Measurements from ENCODE around the gene SLC7A14. TPM values are rescaled to one million over a fixed set of nuclear protein-coding genes. Genes with fewer than 3 reads are reported as not detected.

The SLC7A14 gene
- total and polyA plus RNA-seq, 2 donors (not counting 3 experiments of a cell fraction or from before 2014, with no cell fraction given), result 0.07 to 0.57 TPM

DNA sequence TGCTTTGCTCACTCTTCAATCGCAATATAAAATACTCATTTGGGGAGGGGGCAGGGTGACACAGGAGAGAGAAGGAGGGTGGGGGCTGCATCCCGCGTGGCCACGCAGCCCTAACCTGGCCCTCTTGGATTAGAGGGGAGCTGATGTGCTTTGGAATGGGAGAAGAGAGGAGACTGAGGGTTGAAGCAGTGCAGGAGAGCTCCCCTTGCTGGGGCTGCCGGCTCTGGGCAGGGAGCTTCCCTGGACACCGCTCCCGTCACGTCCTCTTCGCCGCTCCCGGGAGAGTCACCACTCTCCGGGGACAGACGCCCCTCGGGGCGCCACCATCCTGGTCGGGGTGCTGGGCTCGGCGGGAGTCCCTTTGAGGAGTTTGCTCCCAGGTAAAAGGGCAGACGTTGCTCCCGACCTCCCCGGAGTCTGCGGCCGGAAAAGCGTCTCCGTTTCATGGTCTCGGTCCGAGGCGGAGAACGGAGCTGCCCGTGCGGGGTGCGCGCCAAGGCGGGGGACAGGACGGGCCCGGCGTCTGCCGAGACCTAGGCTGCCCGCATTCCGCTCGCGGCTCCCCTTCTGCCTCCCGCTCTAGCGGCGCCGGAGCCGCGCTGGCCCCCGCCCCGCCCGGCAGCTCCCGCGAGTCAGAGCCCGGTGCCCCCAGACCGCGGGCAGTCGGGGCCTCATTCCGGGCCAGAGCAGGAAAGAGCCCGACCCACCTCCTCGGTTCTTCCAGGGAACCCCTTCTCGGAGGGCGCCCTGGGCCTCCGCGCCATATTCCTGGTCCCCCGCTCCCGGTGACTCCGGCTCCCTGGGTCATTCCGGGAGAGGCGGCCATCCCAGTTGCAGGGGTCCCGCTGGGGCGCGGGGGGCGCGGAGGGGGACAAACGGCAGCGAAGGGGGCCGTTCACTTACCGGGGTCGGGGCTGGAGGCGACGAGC is 603 bp downstream of the SLC7A14 start:
- FAIRE-seq (peak; percentile 24), DNase-seq (ENCODE audit: low read depth, low spot score) (peak; percentile 8)
- H3K27ac ChIP-seq (ENCODE audit: insufficient read depth, low read depth, low read length), result no peak overlapping the region
- CTCF ChIA-PET, result interaction anchor here (0.7 to 5.2 kb wide), 14 partner anchors 10 to 225 kb away, joined by 3 to 66 read pairs (median 3); no protein-coding TSS in a partner anchor
- TF ChIP-seq MYC (IDR thresholded peaks at IDR 0.05; ENCODE audit: low read depth, low read length) (no peak), EZH2 (IDR thresholded peaks at IDR 0.05; ENCODE audit: borderline replicate concordance, low read depth, low read length, severe bottlenecking) (peak; percentile 62)
- POLR2A ChIA-PET, result no interaction called here
- H4K20me1 ChIP-seq (replicated peaks; ENCODE audit: control insufficient read depth, extremely low read depth, insufficient read depth, low read length), result no peaks in the 10 kb centered on the region
- no peaks in the 10 kb centered on the region for H3K9me3 ChIP-seq (replicated peaks; ENCODE audit: control insufficient read depth, insufficient read depth, low read length)
- peak overlapping the region; percentile 50 for H2AFZ ChIP-seq (ENCODE audit: low read depth, low read length)
- H3K4me2 ChIP-seq (ENCODE audit: insufficient read depth, low read length), result peak overlapping the region; percentile 76
- H3K36me3 ChIP-seq (ENCODE audit: control insufficient read depth in 2 of 2, extremely low read depth in 1 of 2, insufficient read depth in 2 of 2, low read length in 2 of 2), result no peaks in the 10 kb centered on the region
- peaks cover 25 to 33% of the 10 kb centered on the region in 2 experiments for H3K27me3 ChIP-seq (ENCODE audit: control insufficient read depth in 2 of 2, insufficient read depth in 2 of 2, low read length in 2 of 2)
- intact Hi-C loops (cut with micrococcal nuclease) (loop anchor here (10.0 kb wide), 1 partner anchor 220 kb away; no protein-coding TSS in a partner anchor), dilution Hi-C loops (cut with MboI; ENCODE audit: extremely low pct_ligation_motif_present, low sequenced_read_pairs) (no loop called here)
- H3K4me1 ChIP-seq (ENCODE audit: control insufficient read depth, extremely low read depth, insufficient read depth, low read length), result peaks cover 12% of the 10 kb centered on the region
- peak overlapping the region; percentile 32 to 38 (median 34) for H3K4me3 ChIP-seq (replicated peaks in 1 of 3; ENCODE audit: insufficient read depth in 1 of 3, low read depth in 1 of 3, low read length in 3 of 3)
- BruUV-seq (replicated peaks), result no TSS peak
- no peaks in the 10 kb centered on the region for H3K79me2 ChIP-seq (ENCODE audit: control insufficient read depth, insufficient read depth, low read length)
- no peaks in the 10 kb centered on the region for H3K9me1 ChIP-seq (replicated peaks; ENCODE audit: control insufficient read depth, extremely low read depth, insufficient read depth, low read length)
- no peak overlapping the region for H3K9ac ChIP-seq (replicated peaks; ENCODE audit: extremely low read depth, insufficient read depth, low read length)

DNA sequence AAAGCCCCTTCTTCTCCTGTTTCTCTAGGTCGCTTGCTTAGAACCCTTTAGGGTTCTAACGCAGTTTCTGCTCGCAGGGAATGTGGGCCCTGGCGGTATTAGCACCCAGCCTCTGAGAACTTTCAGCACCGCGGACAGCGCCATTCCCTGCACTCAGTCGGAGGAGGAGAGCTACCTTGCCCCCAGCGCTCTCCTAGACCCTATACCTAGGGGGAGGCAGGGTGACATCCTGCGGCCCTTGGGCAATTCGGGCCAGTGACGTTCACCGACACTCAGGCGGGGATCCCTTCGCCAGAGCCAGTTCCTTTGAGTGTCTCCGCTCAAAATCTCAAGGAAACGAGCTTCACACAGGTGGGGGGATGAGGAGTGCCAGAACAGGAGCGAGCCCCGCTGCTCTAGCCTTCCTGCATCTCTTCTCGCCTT is 1.3 kb downstream of the SLC7A14 start:
- H3K27ac ChIP-seq (ENCODE audit: insufficient read depth, low read depth, low read length), result no peak overlapping the region
- ChIA-PET CTCF (interaction anchor here (0.8 to 5.2 kb wide), 11 partner anchors 11 to 226 kb away, joined by 3 to 66 read pairs (median 3); no protein-coding TSS in a partner anchor), POLR2A (no interaction called here)
- no TSS peak for BruUV-seq (replicated peaks)
- H3K4me1 ChIP-seq (ENCODE audit: control insufficient read depth, extremely low read depth, insufficient read depth, low read length), result peaks cover 12% of the 10 kb centered on the region
- no peak overlapping the region for H3K9ac ChIP-seq (replicated peaks; ENCODE audit: extremely low read depth, insufficient read depth, low read length)
- no peaks in the 10 kb centered on the region for H3K36me3 ChIP-seq (ENCODE audit: control insufficient read depth in 2 of 2, extremely low read depth in 1 of 2, insufficient read depth in 2 of 2, low read length in 2 of 2)
- TF ChIP-seq JUN (IDR thresholded peaks at IDR 0.05; ENCODE audit: borderline replicate concordance, insufficient read depth, insufficient read length, low read depth) (no peak), MYC (IDR thresholded peaks at IDR 0.05; ENCODE audit: low read depth, low read length) (no peak), POLR2A (IDR thresholded peaks at IDR 0.05; ENCODE audit: low read depth, low read length) (no peak), GATA2 (IDR thresholded peaks at IDR 0.05; ENCODE audit: insufficient read depth, insufficient read length, low read depth, low read length) (no peak), FOS (IDR thresholded peaks at IDR 0.05; ENCODE audit: borderline replicate concordance, insufficient read depth, low read length) (no peak)
- peak overlapping the region; percentile 76 for H3K4me2 ChIP-seq (ENCODE audit: insufficient read depth, low read length)
- FAIRE-seq, result peak; percentile 79
- peaks cover 25 to 33% of the 10 kb centered on the region in 2 experiments for H3K27me3 ChIP-seq (ENCODE audit: control insufficient read depth in 2 of 2, insufficient read depth in 2 of 2, low read length in 2 of 2)
- no peaks in the 10 kb centered on the region for H3K9me3 ChIP-seq (replicated peaks; ENCODE audit: control insufficient read depth, insufficient read depth, low read length)
- no peaks in the 10 kb centered on the region for H4K20me1 ChIP-seq (replicated peaks; ENCODE audit: control insufficient read depth, extremely low read depth, insufficient read depth, low read length)
- peak; percentile 56 for DNase-seq (ENCODE audit: low read depth, low spot score)
- H3K4me3 ChIP-seq (replicated peaks in 1 of 3; ENCODE audit: insufficient read depth in 1 of 3, low read depth in 1 of 3, low read length in 3 of 3), result peak overlapping the region in 2 of 3 experiments; percentile 34 to 38
- H2AFZ ChIP-seq (ENCODE audit: low read depth, low read length), result no peak overlapping the region
- intact Hi-C loops (cut with micrococcal nuclease), result loop anchor here (10.0 kb wide), 1 partner anchor 220 kb away; no protein-coding TSS in a partner anchor
- dilution Hi-C loops (cut with MboI; ENCODE audit: extremely low pct_ligation_motif_present, low sequenced_read_pairs), result no loop called here
- no peaks in the 10 kb centered on the region for H3K79me2 ChIP-seq (ENCODE audit: control insufficient read depth, insufficient read depth, low read length)
- no peaks in the 10 kb centered on the region for H3K9me1 ChIP-seq (replicated peaks; ENCODE audit: control insufficient read depth, extremely low read depth, insufficient read depth, low read length)
